Gastroesophageal sphincter (tissue), 4 donors: ENCODE results near the gene SLC35F4. TPM values are rescaled to one million over a fixed set of nuclear protein-coding genes. Genes with fewer than 3 reads are reported as not detected.

ENCODE experiments used
- ATAC-seq: fragments of 150-250 bp; one replicate; pipeline ENCODE4 v1.9.1; 2016; ENCODE audit warnings: mild to moderate bottlenecking, moderate library complexity
- H3K27ac ChIP-seq, 4 donors: fragments of 200-600 bp; sonication (generic) in 3 of 4; 1 replicate in 3 of 4; 2 replicates in 1 of 4; pipeline ENCODE4 v1.5.1; 2016 to 2019
- H3K27me3 ChIP-seq: fragments of 200-600 bp; sonication (generic); one replicate; pipeline ENCODE4 v1.5.1; 2019
- H3K36me3 ChIP-seq, 2 donors: fragments of 200-600 bp; sonication (generic); one replicate each; pipeline ENCODE4 v1.5.1; 2019; ENCODE audit warnings: control low read depth in 1 of 2
- H3K4me1 ChIP-seq, 3 donors: fragments of 200-600 bp; sonication (generic); 1 replicate in 2 of 3; 2 replicates in 1 of 3; pipeline ENCODE4 v1.5.1; 2016 to 2019; ENCODE audit warnings: control low read depth in 2 of 3
- H3K4me3 ChIP-seq, 2 donors: fragments of 200-600 bp; sonication (generic); one replicate each; pipeline ENCODE4 v1.5.1; 2019; ENCODE audit warnings: mild to moderate bottlenecking in 1 of 2, moderate library complexity in 1 of 2
- H3K9me3 ChIP-seq, 3 donors: fragments of 200-600 bp; sonication (generic); one replicate each; pipeline ENCODE4 v1.5.1; 2017 to 2019; ENCODE audit warnings: control low read depth in 2 of 3
- EP300 ChIP-seq: sonication (generic); formaldehyde crosslinking; IDR thresholded peaks from one replicate; pipeline ENCODE4 v1.6.1; 2017; ENCODE audit warnings: antibody characterized with exemption, mild to moderate bottlenecking
- POLR2A ChIP-seq, 2 donors: fragments of 450-650 bp; IDR thresholded peaks; one replicate each; pipeline ENCODE4 v1.6.1; 2017; ENCODE audit warnings: antibody characterized with exemption in 2 of 2, mild to moderate bottlenecking in 2 of 2, moderate library complexity in 1 of 2
- POLR2AphosphoS5 ChIP-seq: sonication (generic); formaldehyde crosslinking; IDR thresholded peaks from one replicate; pipeline ENCODE4 v1.6.1; 2017; ENCODE audit warnings: antibody characterized with exemption
- WGBS, 2 donors: methylation state at CpG; one replicate each; pipeline ENCODE4 v1.1.5; 2018; ENCODE audit warnings: low coverage in 1 of 2; 5-methylcytosine and 5-hydroxymethylcytosine counted together
- total RNA-seq, 4 donors: library from RNA; depleted of rRNA; stranded (reverse); fragments of >200 nt; gene quantifications; one replicate each; pipeline ENCODE4 v1.1.0, GENCODE V29; 2016
- TF ChIP-seq, protein P1 (sequence below), 4 experiments: fragments of 200-600 bp in 2 of 4; fragments of 450-650 bp in 2 of 4; sonication (generic) in 1 of 4; IDR thresholded peaks; one replicate each; pipeline ENCODE4 v1.5.1; 2017 to 2019; ENCODE audit warnings: antibody characterized with exemption in 4 of 4, mild to moderate bottlenecking in 2 of 4, moderate library complexity in 2 of 4

The SLC35F4 gene
- total RNA-seq, 4 donors from 2014 or later: not detected

DNA sequence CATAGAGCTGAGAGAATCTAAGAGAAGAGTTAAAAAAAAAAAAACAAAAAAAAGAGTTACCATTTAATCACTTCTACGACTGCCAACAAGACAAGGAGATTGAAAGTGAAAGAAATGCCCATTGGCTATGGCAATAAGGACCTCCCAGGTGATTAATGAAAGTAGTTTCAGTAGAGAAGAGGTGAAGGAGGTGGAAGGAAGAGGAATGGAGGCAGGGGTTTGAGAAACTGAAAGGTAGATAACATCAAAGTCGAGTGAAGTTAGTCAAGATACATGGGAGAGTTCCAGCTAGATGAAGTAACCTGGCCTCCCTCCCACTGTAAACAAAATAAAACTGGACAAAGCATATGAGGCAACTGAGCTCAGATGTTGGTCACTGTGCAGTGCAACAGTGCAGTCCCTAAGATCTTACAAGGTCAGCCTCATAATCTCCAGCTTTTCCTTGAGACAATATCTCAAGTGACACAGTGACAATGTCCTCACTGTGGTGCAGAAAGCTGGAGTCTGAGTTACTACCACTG, 254.3 kb downstream of the SLC35F4 start:
- no peak overlapping the region for H3K4me3 ChIP-seq
- no peaks in the 10 kb centered on the region for H3K27me3 ChIP-seq
- no peak for TF ChIP-seq EP300
- TF ChIP-seq, protein P1, sequence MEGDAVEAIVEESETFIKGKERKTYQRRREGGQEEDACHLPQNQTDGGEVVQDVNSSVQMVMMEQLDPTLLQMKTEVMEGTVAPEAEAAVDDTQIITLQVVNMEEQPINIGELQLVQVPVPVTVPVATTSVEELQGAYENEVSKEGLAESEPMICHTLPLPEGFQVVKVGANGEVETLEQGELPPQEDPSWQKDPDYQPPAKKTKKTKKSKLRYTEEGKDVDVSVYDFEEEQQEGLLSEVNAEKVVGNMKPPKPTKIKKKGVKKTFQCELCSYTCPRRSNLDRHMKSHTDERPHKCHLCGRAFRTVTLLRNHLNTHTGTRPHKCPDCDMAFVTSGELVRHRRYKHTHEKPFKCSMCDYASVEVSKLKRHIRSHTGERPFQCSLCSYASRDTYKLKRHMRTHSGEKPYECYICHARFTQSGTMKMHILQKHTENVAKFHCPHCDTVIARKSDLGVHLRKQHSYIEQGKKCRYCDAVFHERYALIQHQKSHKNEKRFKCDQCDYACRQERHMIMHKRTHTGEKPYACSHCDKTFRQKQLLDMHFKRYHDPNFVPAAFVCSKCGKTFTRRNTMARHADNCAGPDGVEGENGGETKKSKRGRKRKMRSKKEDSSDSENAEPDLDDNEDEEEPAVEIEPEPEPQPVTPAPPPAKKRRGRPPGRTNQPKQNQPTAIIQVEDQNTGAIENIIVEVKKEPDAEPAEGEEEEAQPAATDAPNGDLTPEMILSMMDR (IDR thresholded peaks at IDR 0.05): no peak
- no peak for TF ChIP-seq POLR2AphosphoS5
- no peak for TF ChIP-seq POLR2A (IDR thresholded peaks at IDR 0.05)
- no peaks in the 10 kb centered on the region for H3K36me3 ChIP-seq
- H3K9me3 ChIP-seq: no peaks in the 10 kb centered on the region
- ATAC-seq: no peak
- no peaks in the 10 kb centered on the region for H3K4me1 ChIP-seq
- H3K27ac ChIP-seq: no peak overlapping the region
- WGBS, 2 donors: 48 to 76% methylated on average over 2 of the region's 2 CpGs

DNA sequence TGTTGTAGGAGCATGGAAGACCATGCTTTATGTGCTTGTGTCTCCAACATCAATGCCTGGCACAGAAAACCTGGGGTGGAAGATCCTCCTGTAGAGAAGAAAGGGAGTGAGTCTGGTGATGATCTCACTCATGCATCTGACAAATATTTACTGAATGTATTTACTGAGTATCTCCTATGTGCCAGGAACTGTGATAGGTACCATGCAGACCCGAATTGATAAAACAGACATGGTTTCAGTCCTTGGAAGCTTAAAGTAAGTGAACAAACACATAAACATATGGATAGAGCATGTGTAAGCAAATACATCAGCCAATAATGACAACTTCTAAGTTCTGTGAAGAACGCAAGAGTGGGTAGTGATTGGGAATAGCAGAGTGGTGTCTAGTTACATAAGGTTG, 255.3 kb downstream of the SLC35F4 start:
- Histone ChIP-seq H3K27ac (no peak overlapping the region), H3K36me3 (no peaks in the 10 kb centered on the region), H3K4me1 (no peaks in the 10 kb centered on the region), H3K27me3 (no peaks in the 10 kb centered on the region), H3K4me3 (no peak overlapping the region), H3K9me3 (no peaks in the 10 kb centered on the region)
- no peak for ATAC-seq
- TF ChIP-seq POLR2AphosphoS5: no peak
- TF ChIP-seq EP300: no peak
- no peak for TF ChIP-seq POLR2A (IDR thresholded peaks at IDR 0.05)
- TF ChIP-seq, protein P1 (IDR thresholded peaks at IDR 0.05): no peak
- 63 to 67% methylated on average over 2 of the region's 2 CpGs for WGBS, 2 donors

DNA sequence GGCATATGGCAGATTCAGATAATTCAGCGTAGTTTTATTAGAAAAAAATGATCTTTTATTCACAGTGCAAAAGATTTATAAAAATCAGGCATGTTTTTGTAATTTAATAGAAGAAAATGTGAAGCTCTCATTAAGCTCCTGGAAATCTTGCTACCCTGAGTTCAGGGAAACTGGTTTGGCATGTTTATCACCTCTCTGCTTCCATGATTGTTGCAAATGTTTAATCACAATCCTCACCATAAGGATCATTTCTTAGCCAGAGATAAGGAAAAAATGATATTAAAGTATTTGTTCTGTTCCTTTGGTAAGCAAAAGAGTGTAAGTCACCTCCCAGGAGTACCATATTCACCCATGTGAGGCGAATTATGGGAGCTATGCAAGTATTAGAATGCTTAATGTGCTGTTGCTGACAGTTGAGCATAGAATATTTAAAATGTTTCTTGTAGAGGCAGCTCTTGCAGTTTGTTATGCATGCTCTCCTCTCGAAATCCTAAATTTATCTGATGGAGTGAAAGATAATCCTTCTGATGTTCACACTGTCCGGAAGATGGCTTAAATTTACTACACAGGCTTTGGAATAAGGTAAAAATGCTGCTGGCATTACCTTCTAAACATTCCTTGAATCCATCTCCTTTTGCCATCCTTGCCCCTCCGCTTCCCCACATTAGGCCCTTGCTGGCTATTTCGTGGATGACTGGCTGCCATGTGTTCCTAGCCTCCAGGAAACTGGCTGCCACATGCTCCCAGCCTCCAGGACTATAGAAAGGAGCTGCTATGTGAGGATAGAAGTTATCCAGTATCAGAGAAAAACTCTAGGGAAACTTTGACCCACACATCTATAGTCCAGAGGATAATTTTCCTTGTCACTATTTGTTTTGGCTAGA, 256.5 kb downstream of the SLC35F4 start:
- Histone ChIP-seq H3K27ac (no peak overlapping the region), H3K4me1 (no peaks in the 10 kb centered on the region), H3K36me3 (no peaks in the 10 kb centered on the region), H3K4me3 (no peak overlapping the region), H3K9me3 (no peaks in the 10 kb centered on the region), H3K27me3 (no peaks in the 10 kb centered on the region)
- TF ChIP-seq POLR2AphosphoS5 (no peak), POLR2A (IDR thresholded peaks at IDR 0.05) (no peak), EP300 (no peak)
- TF ChIP-seq, protein P1 (IDR thresholded peaks at IDR 0.05): no peak
- WGBS, 2 donors: 48 to 76% methylated on average over 4 to 6 of the region's 6 CpGs
- ATAC-seq: no peak

DNA sequence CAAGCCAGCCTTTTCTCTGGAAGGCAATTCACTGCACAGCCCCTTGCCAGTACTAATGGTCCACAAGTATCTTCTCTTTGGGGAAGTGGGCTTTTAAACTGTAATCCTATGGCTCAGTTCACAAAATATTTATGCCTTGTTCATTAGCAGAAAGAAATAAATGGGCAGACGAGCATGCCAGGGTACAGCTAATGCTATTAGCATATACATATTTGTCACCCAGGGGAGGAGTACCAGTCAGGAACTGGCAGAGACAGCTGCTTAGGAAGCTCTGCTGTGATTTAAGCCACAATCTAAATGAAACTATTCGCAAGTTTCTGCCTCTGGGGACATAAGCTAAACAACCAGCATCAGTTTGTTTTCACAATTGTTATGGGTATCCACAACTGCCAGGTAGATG, 258.8 kb downstream of the SLC35F4 start:
- Histone ChIP-seq H3K36me3 (no peaks in the 10 kb centered on the region), H3K4me3 (no peak overlapping the region), H3K9me3 (no peaks in the 10 kb centered on the region), H3K4me1 (no peaks in the 10 kb centered on the region), H3K27me3 (no peaks in the 10 kb centered on the region), H3K27ac (no peak overlapping the region)
- 31 to 61% methylated on average over 2 of the region's 2 CpGs for WGBS, 2 donors
- no peak for ATAC-seq
- TF ChIP-seq, protein P1 (IDR thresholded peaks at IDR 0.05): no peak
- TF ChIP-seq POLR2AphosphoS5 (no peak), POLR2A (IDR thresholded peaks at IDR 0.05) (no peak), EP300 (no peak)

DNA sequence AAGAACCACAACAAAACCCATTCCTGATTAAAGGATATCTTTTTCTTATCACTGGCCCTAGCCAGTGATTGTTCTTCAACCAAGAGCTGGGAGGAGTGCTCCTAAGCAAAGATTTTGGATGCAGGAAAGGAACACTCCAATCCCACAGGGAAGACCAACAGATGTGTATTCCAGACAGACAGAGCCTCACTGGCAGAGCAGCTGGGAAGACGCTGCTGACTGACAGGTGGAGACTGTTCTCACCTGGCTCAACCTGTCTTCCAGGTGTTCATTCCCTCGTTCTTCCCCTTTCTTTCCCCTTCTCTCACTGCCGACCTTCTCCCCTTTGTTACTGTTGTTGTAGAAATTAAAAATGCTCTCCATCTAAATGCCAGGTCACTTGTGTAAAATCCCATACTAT, 282.5 kb downstream of the SLC35F4 start:
- no peak for ATAC-seq

More for the DNA sequence above, 282.5 kb downstream of the SLC35F4 start:
- Histone ChIP-seq H3K27me3 (no peaks in the 10 kb centered on the region), H3K4me3 (no peak overlapping the region), H3K9me3 (peaks cover 0 to 8% (median 0%) of the 10 kb centered on the region in 3 donors), H3K36me3 (no peaks in the 10 kb centered on the region), H3K4me1 (no peaks in the 10 kb centered on the region), H3K27ac (no peak overlapping the region)
- 20 to 51% methylated on average over 2 of the region's 3 CpGs for WGBS, 2 donors
- no peak for TF ChIP-seq EP300
